HepG2 (cell line): ENCODE data around the gene TBC1D22A. TPM values are rescaled to one million over a fixed set of nuclear protein-coding genes. Genes with fewer than 3 reads are reported as not detected.

ENCODE experiments used
- GATA4 ChIP-seq: sonication (generic); IDR thresholded peaks from 2 replicates; pipeline ENCODE4 v1.6.1; 2016; ENCODE audit warnings: antibody characterized with exemption, low read depth, borderline replicate concordance
- GPN1 ChIP-seq: sonication (generic); formaldehyde crosslinking; IDR thresholded peaks from 2 replicates; pipeline ENCODE4 v1.5.1; 2020; ENCODE audit warnings: missing genetic modification reagents, borderline replicate concordance
- HNRNPH1 ChIP-seq: fragments of 200-400 bp; formaldehyde crosslinking; optimal IDR thresholded peaks from 2 replicates; pipeline ENCODE3; 2017; ENCODE audit warnings: mild to moderate bottlenecking, low read depth, low read length
- PAF1 ChIP-seq: IDR thresholded peaks from 2 replicates; pipeline ENCODE4 v1.6.1; 2016; ENCODE audit warnings: missing genetic modification reagents, missing compliant biosample characterization
- REXO4 ChIP-seq: sonication (generic); formaldehyde crosslinking; IDR thresholded peaks from 2 replicates; pipeline ENCODE4 v1.8.0; 2022; ENCODE audit warnings: missing genetic modification reagents, mild to moderate bottlenecking, borderline replicate concordance
- STAG1 ChIP-seq: sonication (generic); formaldehyde crosslinking; IDR thresholded peaks from 2 replicates; pipeline ENCODE4 v1.4.0; 2020; ENCODE audit warnings: missing genetic modification reagents
- SUZ12 ChIP-seq: fragments of 150-350 bp; IDR thresholded peaks from 2 replicates; pipeline ENCODE4 v1.6.1; 2014; ENCODE audit warnings: low read depth, low read length
- TEAD2 ChIP-seq: sonication (generic); formaldehyde crosslinking; IDR thresholded peaks from 2 replicates; pipeline ENCODE4 v1.9.0; 2021; ENCODE audit warnings: missing genetic modification reagents
- TP53 ChIP-seq: sonication (generic); formaldehyde crosslinking; conservative IDR thresholded peaks from 2 replicates; pipeline ENCODE4 v1.4.0; 2020; ENCODE audit warnings: missing genetic modification reagents
- ZBTB3 ChIP-seq: sonication (generic); formaldehyde crosslinking; IDR thresholded peaks from 2 replicates; pipeline ENCODE4 v1.4.0; 2020; ENCODE audit warnings: low read depth, mild to moderate bottlenecking, moderate library complexity, missing genetic modification reagents, borderline replicate concordance
- ZC3H4 ChIP-seq: sonication (generic); formaldehyde crosslinking; IDR thresholded peaks from 2 replicates; pipeline ENCODE4 v1.4.0; 2020; ENCODE audit warnings: missing genetic modification reagents, borderline replicate concordance
- ZNF10 ChIP-seq: sonication (generic); formaldehyde crosslinking; IDR thresholded peaks from 2 replicates; pipeline ENCODE4 v1.4.0; 2020; ENCODE audit warnings: mild to moderate bottlenecking, low read depth, missing genetic modification reagents, borderline replicate concordance
- ZNF207 ChIP-seq: fragments of 450-650 bp; IDR thresholded peaks from 2 replicates; pipeline ENCODE4 v1.6.1; 2016; ENCODE audit warnings: antibody characterized with exemption, borderline replicate concordance
- ZNF235 ChIP-seq: sonication (generic); formaldehyde crosslinking; IDR thresholded peaks from 2 replicates; pipeline ENCODE4 v1.8.1; 2023; ENCODE audit warnings: mild to moderate bottlenecking, missing genetic modification reagents, borderline replicate concordance
- ZNF253 ChIP-seq: sonication (generic); formaldehyde crosslinking; IDR thresholded peaks from 2 replicates; pipeline ENCODE4 v1.8.0; 2022; ENCODE audit warnings: mild to moderate bottlenecking, missing genetic modification reagents, borderline replicate concordance
- ZNF333 ChIP-seq: sonication (generic); formaldehyde crosslinking; IDR thresholded peaks from 2 replicates; pipeline ENCODE4 v1.4.0; 2020; ENCODE audit warnings: mild to moderate bottlenecking, missing genetic modification reagents, borderline replicate concordance
- ZNF484 ChIP-seq: sonication (generic); formaldehyde crosslinking; IDR thresholded peaks from 2 replicates; pipeline ENCODE4 v1.5.1; 2020; ENCODE audit warnings: mild to moderate bottlenecking, low read depth, missing genetic modification reagents, borderline replicate concordance
- ZZZ3 ChIP-seq: sonication (generic); formaldehyde crosslinking; IDR thresholded peaks from 2 replicates; pipeline ENCODE4 v1.4.0; 2020; ENCODE audit warnings: missing genetic modification reagents, mild to moderate bottlenecking, borderline replicate concordance
- polyA plus RNA-seq, 8 experiments: library from polyadenylated mRNA; depleted of rRNA in 3 of 8; stranded (reverse) in 7 of 8; unstranded in 1 of 8; fragments of >200 nt; fragmentation: Illumina TruSeq in 4 of 8; extraction: Trizol in 4 of 8; gene quantifications; 2 replicates each; pipeline versions ENCODE4 v1.2.1 to v1.2.3, GENCODE V29; 2011 to 2016; ENCODE audit warnings: low read depth in 4 of 8, missing spikeins in 1 of 8, mixed read lengths in 1 of 8; ENCODE audit not compliant: insufficient read depth in 1 of 8
- total RNA-seq, 5 experiments: library from RNA; depleted of rRNA; stranded (reverse); fragments of >200 nt; fragmentation: Illumina TruSeq; extraction: Trizol; gene quantifications; 2 replicates each; pipeline ENCODE4 v1.2.3, GENCODE V29; 2016; ENCODE audit warnings: low read depth in 1 of 5
- TF ChIP-seq, protein P1 (sequence below): sonication (generic); formaldehyde crosslinking; IDR thresholded peaks from 2 replicates; pipeline ENCODE4 v1.8.1; 2023; ENCODE audit warnings: mild to moderate bottlenecking, inconsistent platforms, moderate library complexity, missing genetic modification reagents, borderline replicate concordance
- TF ChIP-seq, protein P2 (sequence below): sonication (generic); formaldehyde crosslinking; IDR thresholded peaks from 2 replicates; pipeline ENCODE4 v1.5.0; 2020; ENCODE audit warnings: mild to moderate bottlenecking, missing genetic modification reagents
- TF ChIP-seq, protein P3 (sequence below): sonication (generic); formaldehyde crosslinking; IDR thresholded peaks from 2 replicates; pipeline ENCODE4 v1.5.0; 2020; ENCODE audit warnings: mild to moderate bottlenecking, missing genetic modification reagents, borderline replicate concordance

The TBC1D22A gene
- total and polyA plus RNA-seq, 2 of the 13 experiments (the other 11 are each of a cell fraction or from before 2014, with no cell fraction given): 17.3 to 18.0 TPM

DNA sequence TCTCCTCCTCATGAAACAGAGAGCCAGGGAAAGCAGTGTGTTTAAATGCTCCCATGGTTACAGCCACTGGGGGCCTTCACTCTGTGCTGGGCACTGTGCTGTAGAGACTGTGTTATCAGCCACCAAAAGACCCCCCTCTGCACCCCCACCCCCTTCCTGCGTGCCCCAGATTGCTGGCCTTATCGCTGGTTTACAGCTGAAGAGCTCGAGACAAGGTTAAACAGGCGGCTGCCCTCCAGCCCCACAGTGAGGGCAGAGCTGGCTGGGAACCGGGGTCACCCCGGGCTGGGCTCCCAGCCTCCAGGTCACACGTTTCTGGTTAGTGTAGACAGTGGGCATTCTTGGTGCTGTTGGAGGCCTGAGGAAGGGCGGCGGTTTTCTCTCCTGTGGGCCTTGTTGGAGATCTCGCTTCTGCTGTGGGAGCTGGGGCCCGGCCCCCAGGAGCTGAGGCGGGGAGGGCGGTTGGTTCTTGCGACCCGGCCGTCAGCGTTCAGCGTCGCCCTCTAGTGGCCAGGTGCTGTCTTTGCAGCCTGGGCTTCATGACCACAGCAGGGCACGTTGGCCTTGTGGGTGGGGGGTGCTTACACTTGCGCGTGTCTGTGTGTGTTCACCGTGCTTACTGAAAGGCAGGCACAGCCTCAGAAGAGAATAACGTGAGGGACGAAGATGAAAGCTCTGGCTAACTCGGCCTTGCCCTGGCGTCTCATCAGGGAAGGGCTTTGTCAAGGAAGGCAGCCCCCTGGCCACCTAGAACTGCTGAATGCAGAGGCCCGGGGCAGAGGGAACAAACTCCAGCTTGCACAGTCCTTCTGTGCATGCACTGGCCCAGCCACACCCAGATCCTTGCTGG, 40.8 kb downstream of the TBC1D22A start (continued):
- TF ChIP-seq ZC3H4 (no peak), PAF1 (CRISPR knock-in tag) (no peak), ZZZ3 (CRISPR knock-in tag) (no peak), ZNF253 (CRISPR knock-in tag) (no peak), ZNF207 (no peak), ZNF10 (no peak), ZNF333 (CRISPR knock-in tag) (no peak), STAG1 (CRISPR knock-in tag) (peak; percentile 75), GPN1 (no peak), SUZ12 (no peak), ZNF484 (CRISPR knock-in tag) (no peak), REXO4 (CRISPR knock-in tag) (no peak), TEAD2 (no peak), ZNF235 (CRISPR knock-in tag) (no peak), GATA4 (no peak), HNRNPH1 (no peak), TP53 (CRISPR knock-in tag) (no peak), ZBTB3 (no peak)
- TF ChIP-seq, protein P1, sequence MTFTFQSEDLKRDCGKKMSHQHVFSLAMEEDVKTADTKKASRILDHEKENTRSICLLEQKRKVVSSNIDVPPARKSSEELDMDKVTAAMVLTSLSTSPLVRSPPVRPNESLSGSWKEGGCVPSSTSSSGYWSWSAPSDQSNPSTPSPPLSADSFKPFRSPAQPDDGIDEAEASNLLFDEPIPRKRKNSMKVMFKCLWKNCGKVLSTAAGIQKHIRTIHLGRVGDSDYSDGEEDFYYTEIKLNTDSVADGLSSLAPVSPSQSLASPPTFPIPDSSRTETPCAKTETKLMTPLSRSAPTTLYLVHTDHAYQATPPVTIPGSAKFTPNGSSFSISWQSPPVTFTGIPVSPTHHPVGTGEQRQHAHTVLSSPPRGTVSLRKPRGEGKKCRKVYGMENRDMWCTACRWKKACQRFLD (CRISPR knock-in tag): no peak
- TF ChIP-seq, protein P2, sequence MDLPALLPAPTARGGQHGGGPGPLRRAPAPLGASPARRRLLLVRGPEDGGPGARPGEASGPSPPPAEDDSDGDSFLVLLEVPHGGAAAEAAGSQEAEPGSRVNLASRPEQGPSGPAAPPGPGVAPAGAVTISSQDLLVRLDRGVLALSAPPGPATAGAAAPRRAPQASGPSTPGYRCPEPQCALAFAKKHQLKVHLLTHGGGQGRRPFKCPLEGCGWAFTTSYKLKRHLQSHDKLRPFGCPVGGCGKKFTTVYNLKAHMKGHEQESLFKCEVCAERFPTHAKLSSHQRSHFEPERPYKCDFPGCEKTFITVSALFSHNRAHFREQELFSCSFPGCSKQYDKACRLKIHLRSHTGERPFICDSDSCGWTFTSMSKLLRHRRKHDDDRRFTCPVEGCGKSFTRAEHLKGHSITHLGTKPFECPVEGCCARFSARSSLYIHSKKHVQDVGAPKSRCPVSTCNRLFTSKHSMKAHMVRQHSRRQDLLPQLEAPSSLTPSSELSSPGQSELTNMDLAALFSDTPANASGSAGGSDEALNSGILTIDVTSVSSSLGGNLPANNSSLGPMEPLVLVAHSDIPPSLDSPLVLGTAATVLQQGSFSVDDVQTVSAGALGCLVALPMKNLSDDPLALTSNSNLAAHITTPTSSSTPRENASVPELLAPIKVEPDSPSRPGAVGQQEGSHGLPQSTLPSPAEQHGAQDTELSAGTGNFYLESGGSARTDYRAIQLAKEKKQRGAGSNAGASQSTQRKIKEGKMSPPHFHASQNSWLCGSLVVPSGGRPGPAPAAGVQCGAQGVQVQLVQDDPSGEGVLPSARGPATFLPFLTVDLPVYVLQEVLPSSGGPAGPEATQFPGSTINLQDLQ: no peak
- TF ChIP-seq, protein P3, sequence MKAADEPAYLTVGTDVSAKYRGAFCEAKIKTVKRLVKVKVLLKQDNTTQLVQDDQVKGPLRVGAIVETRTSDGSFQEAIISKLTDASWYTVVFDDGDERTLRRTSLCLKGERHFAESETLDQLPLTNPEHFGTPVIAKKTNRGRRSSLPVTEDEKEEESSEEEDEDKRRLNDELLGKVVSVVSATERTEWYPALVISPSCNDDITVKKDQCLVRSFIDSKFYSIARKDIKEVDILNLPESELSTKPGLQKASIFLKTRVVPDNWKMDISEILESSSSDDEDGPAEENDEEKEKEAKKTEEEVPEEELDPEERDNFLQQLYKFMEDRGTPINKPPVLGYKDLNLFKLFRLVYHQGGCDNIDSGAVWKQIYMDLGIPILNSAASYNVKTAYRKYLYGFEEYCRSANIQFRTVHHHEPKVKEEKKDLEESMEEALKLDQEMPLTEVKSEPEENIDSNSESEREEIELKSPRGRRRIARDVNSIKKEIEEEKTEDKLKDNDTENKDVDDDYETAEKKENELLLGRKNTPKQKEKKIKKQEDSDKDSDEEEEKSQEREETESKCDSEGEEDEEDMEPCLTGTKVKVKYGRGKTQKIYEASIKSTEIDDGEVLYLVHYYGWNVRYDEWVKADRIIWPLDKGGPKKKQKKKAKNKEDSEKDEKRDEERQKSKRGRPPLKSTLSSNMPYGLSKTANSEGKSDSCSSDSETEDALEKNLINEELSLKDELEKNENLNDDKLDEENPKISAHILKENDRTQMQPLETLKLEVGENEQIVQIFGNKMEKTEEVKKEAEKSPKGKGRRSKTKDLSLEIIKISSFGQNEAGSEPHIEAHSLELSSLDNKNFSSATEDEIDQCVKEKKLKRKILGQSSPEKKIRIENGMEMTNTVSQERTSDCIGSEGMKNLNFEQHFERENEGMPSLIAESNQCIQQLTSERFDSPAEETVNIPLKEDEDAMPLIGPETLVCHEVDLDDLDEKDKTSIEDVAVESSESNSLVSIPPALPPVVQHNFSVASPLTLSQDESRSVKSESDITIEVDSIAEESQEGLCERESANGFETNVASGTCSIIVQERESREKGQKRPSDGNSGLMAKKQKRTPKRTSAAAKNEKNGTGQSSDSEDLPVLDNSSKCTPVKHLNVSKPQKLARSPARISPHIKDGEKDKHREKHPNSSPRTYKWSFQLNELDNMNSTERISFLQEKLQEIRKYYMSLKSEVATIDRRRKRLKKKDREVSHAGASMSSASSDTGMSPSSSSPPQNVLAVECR (CRISPR knock-in tag): peak; percentile 47; the same call in 1 of the 2 replicates
